GM10266 (cell line): ENCODE data around the gene PARP1.

Experiments
- DNase-seq: peaks from one replicate; pipeline ENCODE4 v3.0.0; 2012; ENCODE audit errors: extremely low spot score
- CTCF ChIP-seq: IDR thresholded peaks from 2 replicates; pipeline ENCODE4 v1.5.1; 2012; ENCODE audit warnings: mild to moderate bottlenecking, low read depth; ENCODE audit not compliant: control insufficient read depth, insufficient read depth; ENCODE audit errors: missing control alignments

The PARP1 gene

DNA sequence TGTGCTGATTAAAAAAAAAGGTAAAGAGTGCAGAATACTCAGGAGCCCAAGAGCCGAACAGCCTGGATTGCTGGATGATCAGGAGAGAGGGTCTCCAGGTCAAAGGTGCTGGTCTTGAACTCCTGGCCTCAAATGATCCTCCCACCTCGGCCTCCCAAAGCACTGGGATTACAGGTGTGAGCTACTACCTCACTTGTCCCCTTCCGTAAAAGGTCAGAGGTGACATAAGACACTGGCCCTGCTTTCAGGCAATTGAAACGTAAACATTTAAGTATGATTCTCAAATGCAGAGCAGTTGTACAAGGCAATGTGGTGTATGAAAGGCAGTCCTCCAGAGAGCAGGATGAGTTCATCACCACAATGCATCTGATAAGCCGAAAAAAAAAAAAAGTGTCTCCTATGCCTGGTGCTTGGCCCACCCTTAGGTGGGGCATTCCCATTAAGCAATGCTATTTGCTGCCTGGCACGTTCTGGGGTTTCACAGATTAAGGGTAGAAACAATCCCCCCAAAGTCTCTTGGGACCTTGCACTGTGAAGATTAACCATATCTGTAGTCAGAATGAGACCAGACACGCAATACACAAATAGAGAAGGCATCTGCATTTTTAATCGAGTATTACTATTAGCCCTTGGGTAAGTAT, 47.7 kb downstream of the PARP1 start:
- no peak for TF ChIP-seq CTCF
- peak; percentile 60 for DNase-seq

DNA sequence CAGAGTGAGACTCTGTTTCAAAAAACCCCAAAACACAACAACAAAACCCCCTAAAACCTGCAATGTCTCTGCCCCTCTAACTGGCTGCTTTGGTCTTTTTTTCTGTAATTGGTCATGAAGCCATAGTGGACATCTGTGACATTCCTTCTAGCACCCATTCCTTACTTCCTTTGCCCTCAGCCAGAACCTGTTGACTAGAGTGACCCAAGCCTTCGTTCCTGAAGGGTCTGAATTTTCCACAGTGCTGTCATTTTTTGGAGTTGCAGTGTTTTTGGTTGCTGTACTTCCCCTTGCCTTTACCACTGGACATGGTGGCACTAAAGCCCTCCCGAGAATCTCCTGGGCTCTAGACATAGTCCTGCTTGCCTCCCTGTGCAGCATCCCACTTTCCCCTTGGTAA, 50.5 kb downstream of the PARP1 start:
- DNase-seq: no peak
- TF ChIP-seq CTCF: no peak

DNA sequence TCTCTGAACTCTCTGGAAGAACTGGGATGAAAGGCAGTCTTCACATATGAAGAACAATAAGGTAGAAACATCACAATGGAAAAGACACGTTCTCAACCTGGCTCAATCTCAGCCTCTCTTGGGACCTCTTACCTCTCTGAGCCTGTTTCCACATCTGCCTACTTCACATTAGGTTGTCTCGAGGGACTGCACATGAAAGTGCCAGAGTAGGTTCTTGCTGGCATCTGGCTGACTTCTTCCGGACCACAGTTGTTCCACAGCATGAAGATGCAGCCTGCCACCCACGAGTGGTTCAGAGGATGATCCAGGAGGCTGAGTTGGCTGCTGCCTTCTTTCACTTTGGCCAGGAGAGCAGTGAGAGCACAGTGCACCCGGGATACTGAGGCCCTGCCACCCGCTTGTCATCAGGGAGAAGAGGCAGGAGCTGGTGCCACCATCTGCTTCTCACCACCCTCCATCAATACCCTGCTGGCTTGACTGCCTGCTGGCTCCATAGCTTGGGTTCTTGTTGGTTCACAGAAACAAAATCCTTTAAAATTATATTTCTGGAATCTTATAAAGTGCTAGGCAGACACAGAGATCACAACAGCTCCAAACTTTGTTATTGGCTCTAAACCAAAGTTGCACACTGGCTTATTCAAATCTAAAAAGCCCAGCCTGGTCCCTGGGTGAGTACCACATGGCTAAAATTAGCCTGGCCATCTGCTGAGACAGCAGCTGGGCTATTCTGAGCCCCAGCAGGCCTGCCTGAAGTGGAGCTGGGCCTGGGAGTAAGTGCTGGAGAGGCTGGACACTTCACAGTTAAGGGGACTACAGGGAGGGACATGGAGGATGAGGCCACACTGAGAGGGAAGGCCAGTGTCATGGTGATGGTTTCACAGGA, 52.0 kb downstream of the PARP1 start:
- no peak for TF ChIP-seq CTCF
- peak; percentile 39 for DNase-seq

DNA sequence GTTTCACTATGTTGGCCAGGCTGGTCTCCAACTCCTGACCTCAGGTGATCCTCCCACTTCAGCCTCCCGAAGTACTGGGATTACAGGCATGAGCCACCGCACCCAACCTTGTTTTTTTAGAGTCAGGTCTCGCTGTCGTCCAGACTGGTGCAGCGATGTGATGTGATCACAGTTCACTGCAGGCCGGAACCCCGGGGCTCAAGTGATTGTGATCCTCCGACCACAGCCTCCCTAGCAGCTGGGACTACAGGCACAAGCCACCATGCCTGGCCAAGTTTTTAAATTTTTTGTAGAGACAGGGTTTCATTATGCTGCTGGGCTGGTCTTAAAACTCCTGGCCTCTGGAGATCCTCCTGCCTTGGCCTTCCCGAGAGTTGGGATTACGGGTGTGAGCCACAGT, 52.9 kb downstream of the PARP1 start:
- TF ChIP-seq CTCF: no peak
- DNase-seq: no peak

DNA sequence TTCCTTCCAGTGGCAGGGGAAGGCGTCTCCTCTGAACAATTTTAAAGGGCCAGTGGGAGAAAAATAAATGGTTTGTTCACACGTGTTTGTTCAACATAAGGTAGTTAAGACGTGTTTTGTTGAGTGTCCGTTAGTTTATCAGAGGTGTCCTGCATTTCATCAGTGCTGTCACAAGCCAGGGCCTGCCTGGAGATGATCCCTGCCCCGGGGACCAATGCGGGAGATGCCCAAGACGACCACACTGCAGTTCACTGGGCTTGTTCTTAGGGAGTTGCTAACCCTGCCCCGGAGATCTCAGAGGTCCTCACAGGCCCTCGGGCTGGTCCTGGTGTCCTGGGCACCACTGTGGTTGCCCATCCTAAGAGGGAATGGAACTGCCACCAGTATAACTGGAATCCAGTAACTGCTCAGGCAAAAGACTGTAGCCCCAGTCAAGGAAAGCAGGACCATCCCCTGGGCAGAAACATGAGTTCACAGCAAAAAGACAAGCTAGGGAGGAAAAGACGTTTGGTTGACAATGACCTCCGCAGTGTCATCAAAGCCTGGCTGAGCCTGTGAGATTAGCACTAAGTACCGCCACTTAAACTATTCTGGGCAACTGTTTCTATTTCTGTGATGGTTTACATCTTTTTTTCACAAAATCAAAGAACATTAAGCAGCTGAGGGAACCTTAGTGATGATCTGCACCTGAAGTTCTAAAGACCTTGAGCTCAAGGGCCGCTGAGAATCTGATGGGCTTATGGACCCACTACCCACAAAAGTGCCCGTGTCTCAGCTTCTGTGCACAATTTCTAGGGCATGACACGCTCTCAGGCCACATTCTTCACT, 54.0 kb downstream of the PARP1 start:
- no peak for DNase-seq
- no peak for TF ChIP-seq CTCF

DNA sequence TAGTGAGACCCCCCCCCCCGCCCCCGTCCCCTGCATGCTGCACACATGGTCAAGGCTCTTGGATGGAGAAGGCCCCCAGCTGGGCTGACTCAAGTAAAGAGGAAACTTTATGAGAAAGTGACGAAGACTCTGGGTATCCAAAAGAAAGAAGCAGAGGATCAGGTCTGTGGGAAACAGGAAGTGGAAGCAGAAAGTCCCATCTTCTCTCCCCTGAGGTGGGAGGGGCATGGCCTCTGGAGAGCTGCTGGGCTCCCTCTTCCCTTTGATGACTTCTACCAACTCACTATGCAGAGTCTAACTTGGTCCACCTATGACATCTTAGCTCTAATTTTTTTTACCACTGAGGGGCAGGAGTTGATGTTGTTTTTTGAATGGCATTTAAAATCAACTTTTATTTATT, 56.2 kb downstream of the PARP1 start:
- no peak for TF ChIP-seq CTCF
- DNase-seq: no peak
